ENCODE results near the gene SLC6A3.

DNA sequence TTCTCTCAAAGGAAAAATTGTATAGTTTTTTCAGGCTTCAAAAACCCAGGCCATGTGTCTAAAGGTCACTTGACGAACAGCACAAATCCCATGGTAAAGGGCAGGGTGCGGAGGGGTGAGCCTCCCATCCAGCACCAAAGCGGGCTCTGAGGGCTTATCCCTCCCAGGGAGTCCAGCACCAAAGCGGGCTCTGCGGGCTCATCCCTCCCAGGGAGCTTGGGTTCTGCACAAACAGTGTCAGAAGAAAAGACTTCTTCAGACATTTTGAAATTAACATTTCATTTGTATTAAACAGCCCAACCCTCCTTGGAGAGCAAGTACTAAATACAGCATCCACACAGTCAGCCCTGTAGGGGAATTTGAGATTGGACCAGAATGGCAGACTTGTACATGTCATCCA is 57.4 kb downstream of the SLC6A3 start:
- TF ChIP-seq, protein P1, sequence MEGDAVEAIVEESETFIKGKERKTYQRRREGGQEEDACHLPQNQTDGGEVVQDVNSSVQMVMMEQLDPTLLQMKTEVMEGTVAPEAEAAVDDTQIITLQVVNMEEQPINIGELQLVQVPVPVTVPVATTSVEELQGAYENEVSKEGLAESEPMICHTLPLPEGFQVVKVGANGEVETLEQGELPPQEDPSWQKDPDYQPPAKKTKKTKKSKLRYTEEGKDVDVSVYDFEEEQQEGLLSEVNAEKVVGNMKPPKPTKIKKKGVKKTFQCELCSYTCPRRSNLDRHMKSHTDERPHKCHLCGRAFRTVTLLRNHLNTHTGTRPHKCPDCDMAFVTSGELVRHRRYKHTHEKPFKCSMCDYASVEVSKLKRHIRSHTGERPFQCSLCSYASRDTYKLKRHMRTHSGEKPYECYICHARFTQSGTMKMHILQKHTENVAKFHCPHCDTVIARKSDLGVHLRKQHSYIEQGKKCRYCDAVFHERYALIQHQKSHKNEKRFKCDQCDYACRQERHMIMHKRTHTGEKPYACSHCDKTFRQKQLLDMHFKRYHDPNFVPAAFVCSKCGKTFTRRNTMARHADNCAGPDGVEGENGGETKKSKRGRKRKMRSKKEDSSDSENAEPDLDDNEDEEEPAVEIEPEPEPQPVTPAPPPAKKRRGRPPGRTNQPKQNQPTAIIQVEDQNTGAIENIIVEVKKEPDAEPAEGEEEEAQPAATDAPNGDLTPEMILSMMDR (IDR thresholded peaks at IDR 0.05; ENCODE audit: low read depth, low read length), result no peak
- TF ChIP-seq POLR2A (IDR thresholded peaks at IDR 0.05; ENCODE audit: extremely low read depth, insufficient read length) (no peak), MYC (IDR thresholded peaks at IDR 0.05; ENCODE audit: low read depth, low read length) (no peak)
- TF ChIP-seq, protein P2, sequence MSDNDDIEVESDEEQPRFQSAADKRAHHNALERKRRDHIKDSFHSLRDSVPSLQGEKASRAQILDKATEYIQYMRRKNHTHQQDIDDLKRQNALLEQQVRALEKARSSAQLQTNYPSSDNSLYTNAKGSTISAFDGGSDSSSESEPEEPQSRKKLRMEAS (IDR thresholded peaks at IDR 0.05; ENCODE audit: low read depth, low read length), result no peak
